ENCODE data around the gene NTMT2. TPM values are rescaled to one million over a fixed set of nuclear protein-coding genes. Genes with fewer than 3 reads are reported as not detected.

Gene NTMT2
- total RNA-seq, 1 experiment from 2014 or later = not detected

- no peaks in the 10 kb centered on the region for H3K27me3 ChIP-seq (ENCODE audit: control insufficient read depth, insufficient read depth, low read length)
- H3K4me3 ChIP-seq (ENCODE audit: low read depth in 2 of 2, low read length in 2 of 2) = no peak overlapping the region
- no peak for DNase-seq (ENCODE audit: low read depth, low spot score)
- no peaks in the 10 kb centered on the region for H3K36me3 ChIP-seq (ENCODE audit: control insufficient read depth, insufficient read depth, low read length)
- ChIA-PET POLR2A (no interaction called here), CTCF (no interaction called here)
- H3K4me1 ChIP-seq (ENCODE audit: control insufficient read depth, insufficient read depth, low read length) = no peaks in the 10 kb centered on the region
- TF ChIP-seq SIN3A (IDR thresholded peaks at IDR 0.05; ENCODE audit: borderline replicate concordance, insufficient read depth, low read depth, low read length) = no peak
- no peak for TF ChIP-seq CTCF (IDR thresholded peaks at IDR 0.05)
- no peak for TF ChIP-seq REST (IDR thresholded peaks at IDR 0.05; ENCODE audit: insufficient read depth in 1 of 2, low read depth in 2 of 2, low read length in 1 of 2)
- no peak for TF ChIP-seq POLR2AphosphoS5 (IDR thresholded peaks at IDR 0.05; ENCODE audit: low read depth, low read length)
- no peak for TF ChIP-seq TCF7L2 (IDR thresholded peaks at IDR 0.05; ENCODE audit: low read depth, low read length)
- BruUV-seq (replicated peaks) = no TSS peak
- no peak for ATAC-seq
- intact Hi-C loops (cut with micrococcal nuclease; ENCODE audit: unreplicated experiment) = no loop called here
- no peaks in the 10 kb centered on the region for H3K9me3 ChIP-seq (ENCODE audit: control insufficient read depth, insufficient read depth, low read depth, low read length)
- H3K27ac ChIP-seq (ENCODE audit: low read length) = no peak overlapping the region
- in situ Hi-C loops (cut with HindIII; ENCODE audit: low pct_unique_long_range_greater_than_20kb, low sequenced_read_pairs) = no loop called here
Observed at GRCh38 chr1:170146720-170147263, 1.0 kb downstream of the NTMT2 start.

GRCh38 chr1:170149241-170149640, 3.5 kb downstream of the NTMT2 start:
- no peak overlapping the region for H3K27ac ChIP-seq (ENCODE audit: low read length)
- DNase-seq (ENCODE audit: low read depth, low spot score) (no peak), ATAC-seq (no peak)
- no peaks in the 10 kb centered on the region for H3K4me1 ChIP-seq (ENCODE audit: control insufficient read depth, insufficient read depth, low read length)
- H3K36me3 ChIP-seq (ENCODE audit: control insufficient read depth, insufficient read depth, low read length) = no peaks in the 10 kb centered on the region
- intact Hi-C loops (cut with micrococcal nuclease; ENCODE audit: unreplicated experiment) = no loop called here
- ChIA-PET POLR2A (no interaction called here), CTCF (no interaction called here)
- in situ Hi-C loops (cut with HindIII; ENCODE audit: low pct_unique_long_range_greater_than_20kb, low sequenced_read_pairs) = no loop called here
- no peaks in the 10 kb centered on the region for H3K27me3 ChIP-seq (ENCODE audit: control insufficient read depth, insufficient read depth, low read length)
- H3K9me3 ChIP-seq (ENCODE audit: control insufficient read depth, insufficient read depth, low read depth, low read length) = no peaks in the 10 kb centered on the region
- BruUV-seq (replicated peaks) = no TSS peak
- H3K4me3 ChIP-seq (ENCODE audit: low read depth in 2 of 2, low read length in 2 of 2) = no peak overlapping the region
- TF ChIP-seq SIN3A (IDR thresholded peaks at IDR 0.05; ENCODE audit: borderline replicate concordance, insufficient read depth, low read depth, low read length) (no peak), CTCF (IDR thresholded peaks at IDR 0.05) (no peak), TCF7L2 (IDR thresholded peaks at IDR 0.05; ENCODE audit: low read depth, low read length) (no peak), REST (IDR thresholded peaks at IDR 0.05; ENCODE audit: insufficient read depth in 1 of 2, low read depth in 2 of 2, low read length in 1 of 2) (no peak), POLR2AphosphoS5 (IDR thresholded peaks at IDR 0.05; ENCODE audit: low read depth, low read length) (no peak)

Measured in Panc1 (cell line).